Lower lobe of right lung (tissue), 2 donors: ENCODE data around the gene TUFM. TPM values are rescaled to one million over a fixed set of nuclear protein-coding genes. Genes with fewer than 3 reads are reported as not detected.

Source experiments
- ATAC-seq, 2 donors: fragments of 200-7000 bp; cut with Tn5 transposase; one replicate each; pipeline ENCODE4 v1.9.1; 2020 to 2022; ENCODE audit warnings: mild to moderate bottlenecking in 2 of 2, moderate library complexity in 2 of 2
- DNase-seq: peaks from one replicate; pipeline ENCODE4 v3.0.0-alpha.2; 2020
- H3K27ac ChIP-seq: fragments of 200-600 bp; one replicate; pipeline ENCODE4 v1.8.0; 2022
- H3K27me3 ChIP-seq: fragments of 200-600 bp; one replicate; pipeline ENCODE4 v1.8.0; 2022; ENCODE audit warnings: low read depth
- H3K36me3 ChIP-seq: fragments of 200-600 bp; one replicate; pipeline ENCODE4 v1.8.0; 2022; ENCODE audit warnings: mild to moderate bottlenecking
- H3K4me1 ChIP-seq: fragments of 200-600 bp; one replicate; pipeline ENCODE4 v1.8.0; 2022
- H3K4me3 ChIP-seq: fragments of 200-600 bp; one replicate; pipeline ENCODE4 v1.8.0; 2022; ENCODE audit warnings: mild to moderate bottlenecking
- H3K9me3 ChIP-seq: fragments of 200-600 bp; one replicate; pipeline ENCODE4 v1.8.0; 2022
- CTCF ChIP-seq: fragments of 200-600 bp; IDR thresholded peaks from one replicate; pipeline ENCODE4 v1.8.0; 2022; ENCODE audit warnings: antibody characterized with exemption, mild to moderate bottlenecking
- intact Hi-C: fragments of 100-400 bp; cut with DNase I; formaldehyde crosslinking; loops from one replicate; pipeline ENCODE4 v1.11.0; 2022
- total RNA-seq: library from RNA; stranded (reverse); fragmentation: NEBNext Ultra II Directional; extraction: Animal tissue kit (Norgen Biotek cat#: 25700); gene quantifications from one replicate; pipeline ENCODE4 v1.2.1, GENCODE V29; 2021
- donor health status: DM: no; HTN: yes; CAD: no; lungs with severe emphysema.

TUFM gene
- total RNA-seq, 1 donor from 2014 or later = 112 TPM

- peaks cover 15% of the 10 kb centered on the region for H3K4me1 ChIP-seq
- H3K27me3 ChIP-seq = no peaks in the 10 kb centered on the region
- DNase-seq = no peak
- H3K27ac ChIP-seq = no peak overlapping the region
- peaks cover 20% of the 10 kb centered on the region for H3K36me3 ChIP-seq
- no peaks in the 10 kb centered on the region for H3K9me3 ChIP-seq
- intact Hi-C loops = no loop called here
- ATAC-seq = no peak
- no peak for TF ChIP-seq CTCF
- H3K4me3 ChIP-seq = no peak overlapping the region
Measured at GRCh38 chr16:28876973-28877654, 31.0 kb upstream of the TUFM start.

GRCh38 chr16:28876019-28876659 lies 30.0 kb upstream of the TUFM start:
- ATAC-seq = no peak
- Histone ChIP-seq H3K4me1 (peaks cover 15% of the 10 kb centered on the region), H3K9me3 (no peaks in the 10 kb centered on the region), H3K4me3 (no peak overlapping the region), H3K27me3 (no peaks in the 10 kb centered on the region), H3K27ac (no peak overlapping the region), H3K36me3 (peaks cover 29% of the 10 kb centered on the region)
- TF ChIP-seq CTCF = no peak
- intact Hi-C loops = no loop called here
- DNase-seq = no peak

- H3K4me3 ChIP-seq = no peak overlapping the region
- intact Hi-C loops = no loop called here
- DNase-seq (no peak), ATAC-seq (no peak)
- no peaks in the 10 kb centered on the region for H3K9me3 ChIP-seq
- no peak overlapping the region for H3K27ac ChIP-seq
- TF ChIP-seq CTCF = no peak
- H3K36me3 ChIP-seq = peaks cover 37% of the 10 kb centered on the region
- H3K4me1 ChIP-seq = peaks cover 11% of the 10 kb centered on the region
- no peaks in the 10 kb centered on the region for H3K27me3 ChIP-seq
Measured at GRCh38 chr16:28875134-28876018, 29.2 kb upstream of the TUFM start.

- TF ChIP-seq CTCF = no peak
- intact Hi-C loops = no loop called here
- no peaks in the 10 kb centered on the region for H3K27me3 ChIP-seq
- DNase-seq (no peak), ATAC-seq (no peak)
- H3K4me1 ChIP-seq = peaks cover 5% of the 10 kb centered on the region
- no peak overlapping the region for H3K27ac ChIP-seq
- no peaks in the 10 kb centered on the region for H3K9me3 ChIP-seq
- H3K4me3 ChIP-seq = no peak overlapping the region
- H3K36me3 ChIP-seq = peaks cover 47% of the 10 kb centered on the region
Measured at GRCh38 chr16:28874406-28874805, 28.3 kb upstream of the TUFM start.

GRCh38 chr16:28873543-28874201 lies 27.5 kb upstream of the TUFM start:
- Histone ChIP-seq H3K9me3 (no peaks in the 10 kb centered on the region), H3K27me3 (no peaks in the 10 kb centered on the region), H3K4me1 (no peaks in the 10 kb centered on the region), H3K4me3 (no peak overlapping the region), H3K27ac (no peak overlapping the region), H3K36me3 (peaks cover 54% of the 10 kb centered on the region)
- intact Hi-C loops = no loop called here
- ATAC-seq (peak; percentile 64 to 65), DNase-seq (no peak)
- TF ChIP-seq CTCF = peak; percentile 69
